OCI-LY3 (cell line): Measurements from ENCODE around the gene KIZ.

Source experiments
- H2AFZ ChIP-seq: fragments of 200-600, 300-600 bp; shearing (Covaris generic); 2 replicates; pipeline ENCODE4 v1.6.0; 2014; ENCODE audit warnings: antibody characterized with exemption, low read depth, low read length
- H3K27ac ChIP-seq: fragments of 200-600, 300-600 bp; sonication (generic); 2 replicates; pipeline ENCODE4 v1.5.1; 2014; ENCODE audit warnings: mild to moderate bottlenecking, low read length, moderate library complexity, mixed read lengths
- H3K27me3 ChIP-seq: fragments of 200-600, 300-600 bp; sonication (generic); 2 replicates; pipeline ENCODE4 v1.6.1; 2014; ENCODE audit warnings: low read depth, low read length, mixed read lengths
- H3K36me3 ChIP-seq: fragments of 200-600, 300-600 bp; sonication (generic); replicated peaks from 2 replicates; pipeline ENCODE3; 2014; ENCODE audit warnings: low read depth, low read length, mixed read lengths
- H3K4me1 ChIP-seq: fragments of 300-600, 200-600 bp; sonication (generic); 2 replicates; pipeline ENCODE4 v1.6.1; 2014; ENCODE audit warnings: low read length, mixed read lengths
- H3K4me2 ChIP-seq: fragments of 200-600, 300-600 bp; sonication (generic); 2 replicates; pipeline ENCODE4 v1.6.1; 2014; ENCODE audit warnings: low read length, mixed read lengths
- H3K4me3 ChIP-seq: fragments of 300-600, 200-600 bp; sonication (generic); 2 replicates; pipeline ENCODE4 v1.5.1; 2014; ENCODE audit warnings: antibody characterized with exemption, mild to moderate bottlenecking, low read length, moderate library complexity
- H3K79me2 ChIP-seq: fragments of 300-600, 200-600 bp; shearing (Covaris generic); 2 replicates; pipeline ENCODE4 v1.6.1; 2014; ENCODE audit warnings: mild to moderate bottlenecking, low read length, mixed read lengths
- H3K9ac ChIP-seq: fragments of 300-600, 200-600 bp; shearing (Covaris generic); 2 replicates; pipeline ENCODE4 v1.6.0; 2014; ENCODE audit warnings: mild to moderate bottlenecking, low read length, moderate library complexity
- H3K9me3 ChIP-seq: fragments of 200-600, 300-600 bp; shearing (Covaris generic); 2 replicates; pipeline ENCODE4 v1.6.1; 2014; ENCODE audit warnings: low read length, mixed read lengths; ENCODE audit not compliant: insufficient read depth
- H4K20me1 ChIP-seq: fragments of 200-600, 300-600 bp; sonication (generic); 2 replicates; pipeline ENCODE4 v1.6.1; 2016; ENCODE audit warnings: low read length, mixed read lengths; ENCODE audit not compliant: insufficient read depth
- EZH2phosphoT487 ChIP-seq: fragments of 200-600 bp; shearing (Covaris generic); IDR thresholded peaks from 2 replicates; pipeline ENCODE4 v1.6.1; 2018; ENCODE audit warnings: antibody characterized with exemption, mixed run types, low read depth
- TF ChIP-seq, protein P1 (sequence below): fragments of 200-600, 300-600 bp; sonication (generic); IDR thresholded peaks from 2 replicates; pipeline ENCODE4 v1.5.1; 2014; ENCODE audit warnings: antibody characterized with exemption, low read length, low read depth

The KIZ gene

GRCh38 chr20:21172626-21173025 lies 46.7 kb downstream of the KIZ start:
- Histone ChIP-seq H3K27me3 (no peaks in the 10 kb centered on the region), H3K27ac (no peak overlapping the region), H3K9ac (no peak overlapping the region), H4K20me1 (no peaks in the 10 kb centered on the region), H3K79me2 (no peaks in the 10 kb centered on the region), H3K4me1 (no peaks in the 10 kb centered on the region), H3K4me2 (no peak overlapping the region), H3K4me3 (no peak overlapping the region), H3K36me3 (no peaks in the 10 kb centered on the region), H3K9me3 (no peaks in the 10 kb centered on the region), H2AFZ (no peak overlapping the region)
- TF ChIP-seq EZH2phosphoT487, result no peak
- TF ChIP-seq, protein P1, sequence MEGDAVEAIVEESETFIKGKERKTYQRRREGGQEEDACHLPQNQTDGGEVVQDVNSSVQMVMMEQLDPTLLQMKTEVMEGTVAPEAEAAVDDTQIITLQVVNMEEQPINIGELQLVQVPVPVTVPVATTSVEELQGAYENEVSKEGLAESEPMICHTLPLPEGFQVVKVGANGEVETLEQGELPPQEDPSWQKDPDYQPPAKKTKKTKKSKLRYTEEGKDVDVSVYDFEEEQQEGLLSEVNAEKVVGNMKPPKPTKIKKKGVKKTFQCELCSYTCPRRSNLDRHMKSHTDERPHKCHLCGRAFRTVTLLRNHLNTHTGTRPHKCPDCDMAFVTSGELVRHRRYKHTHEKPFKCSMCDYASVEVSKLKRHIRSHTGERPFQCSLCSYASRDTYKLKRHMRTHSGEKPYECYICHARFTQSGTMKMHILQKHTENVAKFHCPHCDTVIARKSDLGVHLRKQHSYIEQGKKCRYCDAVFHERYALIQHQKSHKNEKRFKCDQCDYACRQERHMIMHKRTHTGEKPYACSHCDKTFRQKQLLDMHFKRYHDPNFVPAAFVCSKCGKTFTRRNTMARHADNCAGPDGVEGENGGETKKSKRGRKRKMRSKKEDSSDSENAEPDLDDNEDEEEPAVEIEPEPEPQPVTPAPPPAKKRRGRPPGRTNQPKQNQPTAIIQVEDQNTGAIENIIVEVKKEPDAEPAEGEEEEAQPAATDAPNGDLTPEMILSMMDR, result no peak

- Histone ChIP-seq H3K79me2 (no peaks in the 10 kb centered on the region), H3K27me3 (no peaks in the 10 kb centered on the region), H3K4me3 (no peak overlapping the region), H2AFZ (no peak overlapping the region), H3K4me1 (no peaks in the 10 kb centered on the region), H3K9me3 (no peaks in the 10 kb centered on the region), H3K36me3 (no peaks in the 10 kb centered on the region), H3K4me2 (no peak overlapping the region), H3K27ac (no peak overlapping the region), H4K20me1 (no peaks in the 10 kb centered on the region), H3K9ac (no peak overlapping the region)
- TF ChIP-seq EZH2phosphoT487, result no peak
- TF ChIP-seq, protein P1, result no peak
Measured at GRCh38 chr20:21173485-21173884, 47.6 kb downstream of the KIZ start.

DNA sequence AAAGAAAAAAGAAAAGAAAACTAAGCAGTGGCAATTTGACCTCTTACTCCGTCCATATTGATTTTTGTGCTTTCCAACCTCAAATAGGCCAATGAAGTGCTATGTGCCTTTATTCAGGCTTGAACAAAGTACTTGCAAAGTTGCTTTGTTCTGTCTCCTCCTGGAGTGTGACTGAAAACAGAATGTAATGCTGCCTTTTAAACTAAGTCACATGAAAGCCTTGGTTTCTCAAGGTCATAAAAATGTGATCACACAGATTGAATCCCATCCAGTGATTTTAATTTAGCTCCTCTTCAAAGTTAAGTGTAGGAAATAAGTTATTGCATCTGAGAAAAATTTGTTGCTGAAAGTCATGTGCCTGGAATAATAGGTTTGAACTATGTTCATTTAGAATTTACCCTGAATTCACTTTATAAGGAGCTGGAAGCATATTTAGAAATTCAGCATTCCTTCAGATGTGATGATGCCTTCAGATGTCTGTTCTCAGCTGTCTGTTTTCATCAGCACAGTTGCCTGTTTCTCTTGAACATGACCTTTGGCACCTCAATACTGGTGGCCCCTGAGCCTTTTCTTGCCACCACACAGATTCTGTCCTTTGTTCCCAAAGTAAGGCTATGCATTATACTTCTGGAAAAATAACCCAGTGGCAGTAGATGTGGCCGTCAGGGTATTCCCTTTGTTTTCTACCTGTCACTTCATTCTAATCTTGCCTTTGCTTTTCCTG lies 48.8 kb downstream of the KIZ start:
- no peak overlapping the region for H3K27ac ChIP-seq
- no peaks in the 10 kb centered on the region for H3K4me1 ChIP-seq
- no peak overlapping the region for H3K4me3 ChIP-seq
- no peaks in the 10 kb centered on the region for H3K79me2 ChIP-seq
- no peaks in the 10 kb centered on the region for H4K20me1 ChIP-seq
- H3K27me3 ChIP-seq, result no peaks in the 10 kb centered on the region
- H3K9me3 ChIP-seq, result no peaks in the 10 kb centered on the region
- TF ChIP-seq, protein P1, result no peak
- no peak for TF ChIP-seq EZH2phosphoT487
- H3K9ac ChIP-seq, result no peak overlapping the region
- no peaks in the 10 kb centered on the region for H3K36me3 ChIP-seq
- no peak overlapping the region for H2AFZ ChIP-seq
- no peak overlapping the region for H3K4me2 ChIP-seq

DNA sequence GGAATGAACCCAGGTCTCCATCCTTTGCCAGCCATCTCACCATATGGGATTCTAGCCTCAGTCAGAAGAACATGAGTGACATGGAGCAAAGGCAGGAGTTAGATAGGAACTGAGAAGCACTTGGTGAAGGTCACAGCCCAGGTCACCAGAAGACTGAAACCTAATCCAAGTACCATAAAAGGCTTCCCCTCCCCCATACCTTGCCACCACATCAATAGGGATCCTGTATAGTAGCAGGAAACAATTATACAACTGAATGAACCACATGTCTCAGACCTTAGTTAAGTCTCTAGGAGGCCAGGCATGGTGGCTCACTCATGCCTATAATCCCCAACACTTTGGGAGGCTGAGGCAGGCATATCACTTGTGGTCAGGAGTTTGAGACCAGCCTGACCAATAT lies 49.6 kb downstream of the KIZ start:
- Histone ChIP-seq H3K4me2 (no peak overlapping the region), H3K79me2 (no peaks in the 10 kb centered on the region), H3K36me3 (no peaks in the 10 kb centered on the region), H3K27ac (no peak overlapping the region), H3K9me3 (no peaks in the 10 kb centered on the region), H3K27me3 (no peaks in the 10 kb centered on the region), H3K4me1 (no peaks in the 10 kb centered on the region), H4K20me1 (no peaks in the 10 kb centered on the region), H3K9ac (no peak overlapping the region), H2AFZ (no peak overlapping the region), H3K4me3 (no peak overlapping the region)
- TF ChIP-seq, protein P1, result no peak
- TF ChIP-seq EZH2phosphoT487, result no peak
